ENCODE measurements around the gene MARVELD3. TPM values are rescaled to one million over a fixed set of nuclear protein-coding genes. Genes with fewer than 3 reads are reported as not detected.

Gene MARVELD3
- total and polyA plus RNA-seq, 2 of the 8 experiments (the other 6 are each of a cell fraction or from before 2014, with no cell fraction given): 18.0 to 34.8 TPM

GRCh38 chr16:71630808-71631207 is 4.8 kb downstream of the MARVELD3 start (continued):
- TF ChIP-seq, protein P1, sequence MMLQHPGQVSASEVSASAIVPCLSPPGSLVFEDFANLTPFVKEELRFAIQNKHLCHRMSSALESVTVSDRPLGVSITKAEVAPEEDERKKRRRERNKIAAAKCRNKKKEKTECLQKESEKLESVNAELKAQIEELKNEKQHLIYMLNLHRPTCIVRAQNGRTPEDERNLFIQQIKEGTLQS (IDR thresholded peaks at IDR 0.05; ENCODE audit: insufficient read depth, low read depth, low read length): no peak
- TF ChIP-seq RNF2 (IDR thresholded peaks at IDR 0.05; ENCODE audit: borderline replicate concordance, low read depth, low read length, missing control alignments, poor library complexity, severe bottlenecking) (no peak), JUN (IDR thresholded peaks at IDR 0.05; ENCODE audit: low read depth, low read length) (no peak)

All from H1 (cell line).